ENCODE data around the gene PPP2R1A.

DNA sequence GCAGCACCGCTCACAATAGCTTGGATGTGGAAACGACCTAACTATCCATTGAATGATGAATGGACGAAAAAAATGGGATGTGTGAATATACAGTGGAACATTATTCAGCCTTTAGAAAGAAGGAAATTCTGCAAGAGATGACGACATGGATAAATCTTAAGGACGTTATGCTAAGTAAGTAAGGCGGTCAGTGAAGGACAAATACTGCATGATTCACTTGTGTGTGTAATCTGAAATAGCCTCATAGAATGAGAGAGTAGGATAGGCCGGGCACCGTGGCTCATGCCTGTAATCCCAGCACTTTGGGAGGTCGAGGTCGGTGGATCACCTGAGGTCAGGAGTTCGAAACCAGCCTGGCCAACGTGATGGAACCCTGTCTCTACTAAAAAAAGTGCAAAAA lies 54.2 kb downstream of the PPP2R1A start:
- TF ChIP-seq E2F1 (CRISPR knock-in tag; IDR thresholded peaks at IDR 0.05) (no peak), MYNN (CRISPR knock-in tag; IDR thresholded peaks at IDR 0.05; ENCODE audit: low read depth) (no peak)
- TF ChIP-seq, protein P1, sequence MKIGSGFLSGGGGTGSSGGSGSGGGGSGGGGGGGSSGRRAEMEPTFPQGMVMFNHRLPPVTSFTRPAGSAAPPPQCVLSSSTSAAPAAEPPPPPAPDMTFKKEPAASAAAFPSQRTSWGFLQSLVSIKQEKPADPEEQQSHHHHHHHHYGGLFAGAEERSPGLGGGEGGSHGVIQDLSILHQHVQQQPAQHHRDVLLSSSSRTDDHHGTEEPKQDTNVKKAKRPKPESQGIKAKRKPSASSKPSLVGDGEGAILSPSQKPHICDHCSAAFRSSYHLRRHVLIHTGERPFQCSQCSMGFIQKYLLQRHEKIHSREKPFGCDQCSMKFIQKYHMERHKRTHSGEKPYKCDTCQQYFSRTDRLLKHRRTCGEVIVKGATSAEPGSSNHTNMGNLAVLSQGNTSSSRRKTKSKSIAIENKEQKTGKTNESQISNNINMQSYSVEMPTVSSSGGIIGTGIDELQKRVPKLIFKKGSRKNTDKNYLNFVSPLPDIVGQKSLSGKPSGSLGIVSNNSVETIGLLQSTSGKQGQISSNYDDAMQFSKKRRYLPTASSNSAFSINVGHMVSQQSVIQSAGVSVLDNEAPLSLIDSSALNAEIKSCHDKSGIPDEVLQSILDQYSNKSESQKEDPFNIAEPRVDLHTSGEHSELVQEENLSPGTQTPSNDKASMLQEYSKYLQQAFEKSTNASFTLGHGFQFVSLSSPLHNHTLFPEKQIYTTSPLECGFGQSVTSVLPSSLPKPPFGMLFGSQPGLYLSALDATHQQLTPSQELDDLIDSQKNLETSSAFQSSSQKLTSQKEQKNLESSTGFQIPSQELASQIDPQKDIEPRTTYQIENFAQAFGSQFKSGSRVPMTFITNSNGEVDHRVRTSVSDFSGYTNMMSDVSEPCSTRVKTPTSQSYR (CRISPR knock-in tag; IDR thresholded peaks at IDR 0.05; ENCODE audit: borderline replicate concordance): no peak
- TF ChIP-seq, protein P2, sequence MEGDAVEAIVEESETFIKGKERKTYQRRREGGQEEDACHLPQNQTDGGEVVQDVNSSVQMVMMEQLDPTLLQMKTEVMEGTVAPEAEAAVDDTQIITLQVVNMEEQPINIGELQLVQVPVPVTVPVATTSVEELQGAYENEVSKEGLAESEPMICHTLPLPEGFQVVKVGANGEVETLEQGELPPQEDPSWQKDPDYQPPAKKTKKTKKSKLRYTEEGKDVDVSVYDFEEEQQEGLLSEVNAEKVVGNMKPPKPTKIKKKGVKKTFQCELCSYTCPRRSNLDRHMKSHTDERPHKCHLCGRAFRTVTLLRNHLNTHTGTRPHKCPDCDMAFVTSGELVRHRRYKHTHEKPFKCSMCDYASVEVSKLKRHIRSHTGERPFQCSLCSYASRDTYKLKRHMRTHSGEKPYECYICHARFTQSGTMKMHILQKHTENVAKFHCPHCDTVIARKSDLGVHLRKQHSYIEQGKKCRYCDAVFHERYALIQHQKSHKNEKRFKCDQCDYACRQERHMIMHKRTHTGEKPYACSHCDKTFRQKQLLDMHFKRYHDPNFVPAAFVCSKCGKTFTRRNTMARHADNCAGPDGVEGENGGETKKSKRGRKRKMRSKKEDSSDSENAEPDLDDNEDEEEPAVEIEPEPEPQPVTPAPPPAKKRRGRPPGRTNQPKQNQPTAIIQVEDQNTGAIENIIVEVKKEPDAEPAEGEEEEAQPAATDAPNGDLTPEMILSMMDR (CRISPR knock-in tag; IDR thresholded peaks at IDR 0.05): no peak

Measured in HepG2 (cell line).